ENCODE results near the gene AP3B1.

- TF ChIP-seq CTCF (IDR thresholded peaks at IDR 0.05; ENCODE audit: low read depth, low read length): no peak
- TF ChIP-seq EZH2phosphoT487 (IDR thresholded peaks at IDR 0.05; ENCODE audit: low read depth): no peak
Measured at GRCh38 chr5:78234804-78235203, 59.7 kb downstream of the AP3B1 start.

All from OCI-LY3 (cell line).